ENCODE measurements around the gene HECW1. TPM values are rescaled to one million over a fixed set of nuclear protein-coding genes. Genes with fewer than 3 reads are reported as not detected.

The HECW1 gene
- total RNA-seq, 3 donors from 2014 or later = 0.48 to 1.9 (median 0.66) TPM

GRCh38 chr7:43311694-43312093 is 199.2 kb downstream of the HECW1 start:
- no peaks in the 10 kb centered on the region for H3K36me3 ChIP-seq
- no peaks in the 10 kb centered on the region for H3K9me3 ChIP-seq
- H3K4me1 ChIP-seq = no peaks in the 10 kb centered on the region
- H3K27ac ChIP-seq = no peak overlapping the region
- no peak overlapping the region for H3K4me3 ChIP-seq
- TF ChIP-seq CTCF (IDR thresholded peaks at IDR 0.05) = no peak
- TF ChIP-seq POLR2A (IDR thresholded peaks at IDR 0.05) = no peak
- no peak for TF ChIP-seq POLR2AphosphoS5 (IDR thresholded peaks at IDR 0.05)
- H3K27me3 ChIP-seq = no peaks in the 10 kb centered on the region
- no peak for DNase-seq (ENCODE audit: low spot score in 2 of 2)
- intact Hi-C loops (cut with DNase I; ENCODE audit: low total_unique reads) = loop anchor here (10.0 kb wide), 1 partner anchor 953 kb away; no protein-coding TSS in a partner anchor

GRCh38 chr7:43313628-43314378 is 201.4 kb downstream of the HECW1 start:
- DNase-seq (ENCODE audit: low spot score in 2 of 2) = no peak
- no peaks in the 10 kb centered on the region for H3K9me3 ChIP-seq
- H3K27ac ChIP-seq = no peak overlapping the region
- H3K4me1 ChIP-seq = no peaks in the 10 kb centered on the region
- TF ChIP-seq POLR2AphosphoS5 (IDR thresholded peaks at IDR 0.05) (no peak), POLR2A (IDR thresholded peaks at IDR 0.05) (no peak), CTCF (IDR thresholded peaks at IDR 0.05) (no peak)
- H3K36me3 ChIP-seq = no peaks in the 10 kb centered on the region
- intact Hi-C loops (cut with DNase I; ENCODE audit: low total_unique reads) = loop anchor here (10.0 kb wide), 1 partner anchor 951 kb away; no protein-coding TSS in a partner anchor
- H3K4me3 ChIP-seq = no peak overlapping the region
- no peaks in the 10 kb centered on the region for H3K27me3 ChIP-seq

- Histone ChIP-seq H3K4me3 (no peak overlapping the region), H3K4me1 (no peaks in the 10 kb centered on the region), H3K27me3 (no peaks in the 10 kb centered on the region), H3K27ac (no peak overlapping the region), H3K36me3 (no peaks in the 10 kb centered on the region), H3K9me3 (no peaks in the 10 kb centered on the region)
- TF ChIP-seq POLR2AphosphoS5 (IDR thresholded peaks at IDR 0.05) = no peak
- no peak for TF ChIP-seq CTCF (IDR thresholded peaks at IDR 0.05)
- TF ChIP-seq POLR2A (IDR thresholded peaks at IDR 0.05) = no peak
- intact Hi-C loops (cut with DNase I; ENCODE audit: low total_unique reads) = loop anchor here (10.0 kb wide), 1 partner anchor 950 kb away; no protein-coding TSS in a partner anchor
- DNase-seq (ENCODE audit: low spot score in 2 of 2) = no peak
Observed at GRCh38 chr7:43314379-43315158, 202.1 kb downstream of the HECW1 start.

GRCh38 chr7:43317075-43317474 is 204.6 kb downstream of the HECW1 start:
- TF ChIP-seq POLR2AphosphoS5 (IDR thresholded peaks at IDR 0.05) (no peak), POLR2A (IDR thresholded peaks at IDR 0.05) (no peak), CTCF (IDR thresholded peaks at IDR 0.05) (no peak)

More at GRCh38 chr7:43317075-43317474, 204.6 kb downstream of the HECW1 start:
- Histone ChIP-seq H3K4me3 (no peak overlapping the region), H3K27ac (no peak overlapping the region), H3K4me1 (no peaks in the 10 kb centered on the region), H3K36me3 (no peaks in the 10 kb centered on the region), H3K9me3 (no peaks in the 10 kb centered on the region), H3K27me3 (no peaks in the 10 kb centered on the region)
- no peak for DNase-seq (ENCODE audit: low spot score in 2 of 2)
- intact Hi-C loops (cut with DNase I; ENCODE audit: low total_unique reads) = loop anchor here (10.0 kb wide), 1 partner anchor 948 kb away; no protein-coding TSS in a partner anchor

Data from breast epithelium (tissue), 4 donors.